Suprapubic skin (tissue), 4 donors: ENCODE data around the gene SLC13A4.

Source experiments
- CTCF ChIP-seq, 2 donors: fragments of 200-600 bp in 1 of 2; fragments of 450-650 bp in 1 of 2; sonication (generic) in 1 of 2; IDR thresholded peaks; one replicate each; pipeline ENCODE4 v1.5.1; 2016 to 2019; ENCODE audit warnings: antibody characterized with exemption in 2 of 2, mild to moderate bottlenecking in 1 of 2, moderate library complexity in 1 of 2
- POLR2A ChIP-seq, 2 donors: fragments of 450-650 bp; IDR thresholded peaks; one replicate each; pipeline ENCODE4 v1.6.1; 2017; ENCODE audit warnings: antibody characterized with exemption in 2 of 2, mild to moderate bottlenecking in 2 of 2, moderate library complexity in 2 of 2
- POLR2AphosphoS5 ChIP-seq, 3 donors: sonication (generic); formaldehyde crosslinking; IDR thresholded peaks; one replicate each; pipeline ENCODE4 v1.6.1; 2017; ENCODE audit warnings: antibody characterized with exemption in 3 of 3

DNA sequence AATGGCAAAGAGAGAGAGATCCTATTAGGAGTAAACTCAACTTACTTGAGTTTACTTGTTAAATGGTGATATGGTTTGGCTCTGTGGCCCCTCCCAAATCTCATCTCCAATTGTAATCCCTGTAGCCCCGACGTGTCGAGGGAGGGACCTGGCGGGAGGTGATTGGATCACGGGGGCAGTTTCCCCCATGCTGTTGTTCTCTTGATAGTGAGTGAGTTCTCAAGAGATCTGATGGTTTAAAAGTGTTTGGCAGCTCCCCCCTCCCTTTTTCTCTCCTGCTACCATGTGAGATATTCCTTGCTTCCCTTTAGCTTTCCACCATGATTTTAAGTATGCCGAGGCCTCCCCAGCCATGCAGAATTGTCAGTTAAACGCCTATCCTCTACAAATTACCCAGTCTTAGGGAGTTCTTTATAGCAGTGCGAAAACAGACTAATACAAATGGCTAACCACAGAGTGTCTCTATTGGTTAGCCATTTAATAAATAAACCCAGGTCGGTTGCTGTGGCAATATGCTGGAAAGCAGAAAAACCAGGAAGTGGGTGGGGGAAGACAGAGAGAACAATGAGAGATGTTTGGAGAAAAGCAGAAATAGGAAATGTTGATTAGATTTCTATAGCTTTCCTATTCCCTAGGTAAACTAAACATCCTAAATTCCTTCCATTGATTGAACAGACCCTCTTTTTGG, 68.7 kb downstream of the SLC13A4 start:
- TF ChIP-seq CTCF (IDR thresholded peaks at IDR 0.05), result no peak
- no peak for TF ChIP-seq POLR2AphosphoS5 (IDR thresholded peaks at IDR 0.05)
- no peak for TF ChIP-seq POLR2A (IDR thresholded peaks at IDR 0.05)
